ENCODE data around the gene PLD1.

GRCh38 chr3:171839270-171839669, 29.0 kb upstream of the PLD1 start:
- TF ChIP-seq CTCF (conservative IDR thresholded peaks at IDR 0.05; ENCODE audit: low read length) (no peak), EZH2phosphoT487 (IDR thresholded peaks at IDR 0.05; ENCODE audit: borderline replicate concordance) (no peak)
